Stimulated activated naive CD4-positive, alpha-beta T cell treated with Interleukin-2 at 50 U/mL for 16 hours (primary cell): ENCODE measurements around the gene FBXL7.

ENCODE experiments used
- DNase-seq: peaks from one replicate; lab custom pipeline; 2025; lab: John Stamatoyannopoulos, UW

The FBXL7 gene

DNA sequence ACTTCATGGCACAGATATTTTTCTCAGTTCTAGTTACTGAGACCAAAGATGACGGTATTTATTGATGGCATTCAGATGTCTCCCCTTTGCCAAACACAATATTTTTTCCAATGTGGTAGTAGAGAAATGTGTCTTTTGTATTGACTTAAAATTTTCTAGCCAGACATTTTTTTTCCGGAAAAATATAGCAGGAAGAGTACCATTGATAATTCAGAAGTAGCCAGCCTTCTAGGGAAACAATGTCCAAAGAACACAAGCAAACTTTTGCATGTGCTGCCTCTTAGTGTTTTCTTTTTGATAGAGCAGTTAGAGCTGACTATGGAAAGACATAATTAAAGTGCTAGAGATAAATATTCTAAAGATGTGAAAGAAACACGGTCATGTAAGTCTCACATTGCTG is 448.2 kb downstream of the FBXL7 start:
- no peak for DNase-seq

DNA sequence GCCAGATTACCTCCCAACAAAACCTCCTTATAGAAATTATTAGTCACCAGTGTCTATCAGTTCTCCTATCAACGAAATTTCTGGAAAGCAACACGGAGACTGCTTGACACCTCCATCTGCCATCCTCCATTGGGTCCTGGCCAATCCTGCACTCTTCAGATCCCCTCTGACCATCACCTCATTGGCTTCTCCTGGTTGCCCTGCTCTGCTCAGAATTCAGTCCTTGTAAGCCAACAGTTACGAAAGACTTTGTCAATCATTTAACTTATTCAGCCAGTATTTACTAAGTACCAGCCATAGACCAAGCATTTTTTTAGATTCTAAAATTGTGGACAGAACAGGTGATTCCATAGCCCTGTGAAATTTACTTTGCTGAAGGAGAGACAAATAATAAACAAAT is 451.1 kb downstream of the FBXL7 start:
- DNase-seq: no peak

DNA sequence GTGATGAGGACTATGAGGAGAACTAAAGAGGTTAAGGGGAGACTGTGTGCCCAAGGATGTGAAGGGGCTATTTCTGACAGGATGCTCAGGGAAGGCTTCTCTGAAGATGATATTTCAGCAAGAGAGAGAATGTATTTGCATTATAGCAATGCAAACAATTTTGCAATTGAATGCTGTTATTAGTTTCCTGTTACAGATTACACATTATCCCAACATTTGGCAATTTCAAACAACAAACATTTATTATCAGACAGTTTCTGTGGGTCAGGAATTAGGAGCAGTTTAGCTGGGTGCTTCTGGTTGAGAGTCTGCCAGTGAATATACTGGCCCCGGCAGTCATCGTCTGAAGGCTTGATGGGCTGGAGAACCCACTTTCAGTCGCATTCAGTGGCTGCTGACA is 451.6 kb downstream of the FBXL7 start:
- DNase-seq: no peak

- no peak for DNase-seq
Observed at GRCh38 chr5:15956622-15957021, 456.6 kb downstream of the FBXL7 start.

DNA sequence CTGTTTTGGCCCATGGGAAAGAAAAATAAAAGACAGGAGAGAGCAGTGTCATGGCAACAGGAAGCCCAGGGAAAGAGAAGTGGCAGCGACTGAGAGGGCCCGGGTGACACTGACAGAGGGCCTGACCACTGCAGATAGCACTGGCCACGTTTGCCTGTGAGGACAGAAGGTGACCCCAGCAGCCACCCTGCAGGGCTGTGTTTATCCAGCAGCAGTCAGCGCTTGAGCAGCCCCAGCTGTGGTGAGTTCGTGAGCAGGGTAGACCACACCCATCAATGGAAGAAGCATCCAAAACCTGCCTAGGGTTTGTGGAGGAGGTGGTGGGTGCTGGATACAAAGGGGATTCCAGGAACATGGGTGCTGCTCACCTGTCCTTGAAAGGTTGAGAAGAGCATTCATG is 457.1 kb downstream of the FBXL7 start:
- DNase-seq: no peak

DNA sequence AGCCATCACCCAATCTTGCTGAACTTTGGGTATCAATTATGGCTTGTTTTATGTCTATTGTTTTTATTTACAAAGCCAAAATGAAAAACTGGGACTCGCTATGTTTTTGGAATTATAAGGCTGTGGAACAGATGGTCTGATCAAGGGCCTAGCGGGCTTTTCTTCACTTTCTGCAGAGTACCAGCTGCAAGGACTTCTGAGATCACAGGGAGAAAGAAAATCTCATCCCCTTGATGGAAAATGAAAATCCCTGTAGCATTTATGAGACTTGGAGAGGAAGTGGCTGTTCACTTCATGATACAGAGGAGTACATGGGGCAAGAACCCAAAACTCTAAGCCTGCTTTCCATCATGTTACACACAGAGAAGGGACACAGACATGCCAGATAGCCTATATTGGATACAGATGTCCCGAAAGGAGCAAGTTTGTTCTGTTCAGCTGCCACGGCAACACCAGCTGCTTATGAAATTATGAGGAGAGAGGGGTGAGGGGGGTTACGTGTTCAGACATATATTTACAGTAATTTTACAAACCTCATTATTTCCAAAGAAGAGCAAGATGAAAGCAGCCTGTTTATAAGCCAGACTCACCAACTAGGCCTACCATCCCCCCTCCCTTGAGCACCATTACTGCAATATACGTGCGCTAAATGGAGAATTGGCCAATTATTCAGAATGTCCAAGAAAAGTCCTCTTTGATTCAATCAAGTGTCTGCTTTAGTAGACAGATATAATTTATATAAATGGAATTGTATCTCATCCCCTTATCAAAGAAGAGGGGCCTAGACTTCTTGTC is 459.6 kb downstream of the FBXL7 start:
- no peak for DNase-seq

DNA sequence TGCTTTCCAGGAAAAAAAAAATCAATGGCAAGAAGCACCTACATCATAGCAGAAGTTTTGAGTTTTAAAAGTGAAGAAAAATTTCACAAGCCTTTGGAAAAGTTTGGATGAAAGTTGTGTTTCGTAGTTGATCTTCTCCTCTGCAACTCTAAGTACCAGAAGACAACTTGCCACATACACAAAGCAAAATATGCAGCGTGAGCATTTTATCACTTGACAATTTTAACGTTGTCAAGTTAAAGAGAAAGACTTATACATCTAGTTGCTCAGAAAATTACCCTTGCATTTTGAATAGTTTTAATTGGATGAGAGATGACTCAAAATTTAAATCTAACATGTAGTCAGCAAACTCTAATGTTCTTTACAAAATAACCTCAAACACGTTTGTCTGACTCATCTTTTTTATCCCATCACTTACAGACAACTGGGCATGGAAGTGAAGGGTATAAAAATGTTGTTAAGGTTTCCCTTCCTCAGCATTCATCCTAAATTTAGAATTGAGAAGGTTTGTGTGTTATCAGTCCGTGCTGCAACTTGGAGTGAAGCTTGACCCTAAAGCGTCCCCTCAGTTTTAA is 466.2 kb downstream of the FBXL7 start:
- DNase-seq: no peak

DNA sequence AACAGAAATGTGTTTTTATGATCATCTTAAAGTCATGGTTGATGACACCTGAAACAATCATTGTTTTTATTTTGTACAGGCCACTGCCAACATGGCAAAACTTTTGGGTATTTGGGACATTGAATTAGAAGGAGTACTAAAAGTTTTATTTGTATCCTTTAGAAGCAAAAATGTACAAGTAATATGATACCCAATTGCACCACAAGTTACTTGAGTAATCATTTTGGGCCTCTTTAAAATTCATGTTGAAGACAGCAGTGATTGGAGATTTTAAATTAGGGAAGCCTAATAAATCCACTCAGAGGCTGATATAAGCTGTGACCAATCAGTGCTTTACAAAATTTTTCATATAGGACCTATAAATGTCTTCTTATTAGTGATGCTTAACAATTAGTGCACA is 466.7 kb downstream of the FBXL7 start:
- no peak for DNase-seq

DNA sequence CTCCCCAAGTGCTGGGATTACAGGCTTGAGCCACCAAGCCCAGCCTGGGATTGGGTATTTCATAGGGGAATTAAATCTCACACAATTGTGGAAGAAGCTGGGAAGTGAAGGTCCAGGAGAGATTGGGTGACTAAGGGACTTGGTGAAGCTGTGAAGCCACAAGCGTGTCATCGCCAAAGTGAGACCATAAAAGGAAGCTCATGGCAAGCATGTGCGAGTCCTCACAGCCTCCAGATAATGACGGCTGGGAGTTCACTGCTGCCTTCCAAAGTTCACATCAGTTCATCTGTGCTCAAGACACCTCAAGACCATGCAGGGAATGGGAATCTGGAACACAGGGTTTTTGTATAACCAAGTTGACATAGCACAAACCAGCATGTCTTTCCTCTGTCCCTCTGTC is 469.0 kb downstream of the FBXL7 start:
- DNase-seq: no peak

DNA sequence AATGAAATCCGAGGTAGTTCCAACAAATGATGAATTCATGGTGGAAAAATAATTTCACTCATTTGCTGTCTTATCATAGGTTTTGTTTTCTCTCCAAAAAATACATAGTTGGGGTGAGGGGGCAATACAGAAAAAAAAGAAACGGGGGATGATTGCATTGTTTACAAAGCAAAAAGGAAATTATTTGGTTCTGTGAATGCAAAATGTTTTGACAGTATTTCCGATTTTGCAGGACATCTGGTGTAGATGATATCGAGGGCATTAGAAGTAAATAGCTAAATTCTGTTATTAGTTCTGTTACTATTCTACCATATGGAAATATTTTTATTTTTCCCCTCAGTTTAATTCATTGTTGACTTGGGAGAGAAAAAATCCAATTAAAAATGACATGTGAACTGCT is 477.9 kb downstream of the FBXL7 start:
- DNase-seq: no peak

GRCh38 chr5:15980835-15981234 is 480.9 kb downstream of the FBXL7 start:
- DNase-seq: no peak

DNA sequence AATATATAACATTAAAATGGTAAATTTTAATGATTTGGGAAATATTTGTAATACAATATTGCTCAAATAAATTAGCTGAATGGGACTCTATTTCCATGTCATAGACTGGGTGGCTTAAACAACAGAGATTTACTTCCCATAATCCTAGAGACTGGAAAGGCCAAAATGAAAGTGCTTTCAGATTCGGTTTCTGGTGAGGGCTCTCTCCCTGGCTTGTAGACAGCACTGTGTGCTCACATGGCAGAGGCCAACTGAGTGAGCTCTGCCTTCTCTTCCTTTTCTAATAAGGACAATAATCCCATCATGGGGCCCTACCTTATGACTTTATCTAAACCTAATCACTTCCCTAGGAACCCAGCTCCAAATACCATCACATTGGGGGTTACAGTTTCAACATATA is 483.4 kb downstream of the FBXL7 start:
- DNase-seq: no peak
